CD4-positive, alpha-beta T cell (primary cell): ENCODE measurements around the gene IQCH. TPM values are rescaled to one million over a fixed set of nuclear protein-coding genes. Genes with fewer than 3 reads are reported as not detected.
A peak's percentile ranks its signal among the peaks of the same experiment; 100 is the strongest.

ENCODE experiments used
- ATAC-seq: fragments of 200-7000 bp; cut with Tn5 transposase; one replicate; pipeline ENCODE4 v1.10.0; 2022; ENCODE audit warnings: mild to moderate bottlenecking; ENCODE audit not compliant: poor library complexity
- CTCF ChIA-PET: fragments of 350-600 bp; sonication (Branson Sonifier 250); formaldehyde crosslinking; loops from one replicate; lab custom pipeline; 2021; ENCODE audit warnings: antibody characterized with exemption, inconsistent platforms; lab: Charles Lee
- POLR2A ChIA-PET: fragments of 350-600 bp; sonication (Branson Sonifier 250); formaldehyde crosslinking; loops from one replicate; lab custom pipeline; 2021; ENCODE audit warnings: antibody characterized with exemption, inconsistent platforms; lab: Charles Lee
- DNase-seq, 14 experiments: peaks; one replicate each; pipeline ENCODE4 v3.0.0-alpha.2; 2013 to 2020; ENCODE audit warnings: mixed read lengths in 2 of 14
- H3K27ac ChIP-seq, 2 donors: one replicate each; pipeline versions ENCODE4 v1.5.1 to v1.7.0; 2013; ENCODE audit warnings: low read length in 2 of 2, low read depth in 1 of 2, mild to moderate bottlenecking in 1 of 2
- H3K27me3 ChIP-seq, 2 experiments: 1 replicate in 1 of 2; 2 replicates in 1 of 2; pipeline versions ENCODE4 v1.6.1 to v1.7.0; 2013; ENCODE audit warnings: low read length in 2 of 2, control low read depth in 1 of 2, mild to moderate bottlenecking in 1 of 2, moderate library complexity in 1 of 2; ENCODE audit not compliant: insufficient read depth in 2 of 2, control insufficient read depth in 1 of 2
- H3K36me3 ChIP-seq: one replicate; pipeline ENCODE4 v1.6.1; 2013; ENCODE audit warnings: low read length, control low read depth; ENCODE audit not compliant: insufficient read depth
- H3K4me1 ChIP-seq: one replicate; pipeline ENCODE4 v1.6.1; 2013; ENCODE audit warnings: low read length, control low read depth; ENCODE audit not compliant: insufficient read depth
- H3K4me3 ChIP-seq: one replicate; pipeline ENCODE4 v1.5.1; 2013; ENCODE audit warnings: mild to moderate bottlenecking, low read length, moderate library complexity
- H3K9me3 ChIP-seq, 2 experiments: 1 replicate in 1 of 2; 2 replicates in 1 of 2; pipeline versions ENCODE4 v1.6.1 to v1.7.0; 2013; ENCODE audit warnings: low read length in 2 of 2, mild to moderate bottlenecking in 2 of 2, control low read depth in 1 of 2, moderate library complexity in 1 of 2; ENCODE audit not compliant: control insufficient read depth in 1 of 2, insufficient read depth in 1 of 2
- H3K27ac Mint-ChIP-seq: one replicate; pipeline ENCODE4 v1.8.0; 2020; ENCODE audit warnings: mixed read lengths
- H3K27me3 Mint-ChIP-seq: one replicate; pipeline ENCODE4 v1.8.0; 2021; ENCODE audit warnings: mixed read lengths
- H3K36me3 Mint-ChIP-seq: one replicate; pipeline ENCODE4 v1.8.0; 2021; ENCODE audit warnings: low read depth, mixed read lengths
- H3K4me1 Mint-ChIP-seq: one replicate; pipeline ENCODE4 v1.8.0; 2021; ENCODE audit warnings: low read depth, mixed read lengths
- H3K4me3 Mint-ChIP-seq: one replicate; pipeline ENCODE4 v1.8.0; 2020; ENCODE audit warnings: mild to moderate bottlenecking, mixed read lengths
- H3K9me3 Mint-ChIP-seq: one replicate; pipeline ENCODE4 v1.8.0; 2020; ENCODE audit warnings: mixed read lengths
- CTCF ChIP-seq: fragments of 200-600 bp; IDR thresholded peaks from one replicate; pipeline ENCODE4 v1.8.0; 2022; ENCODE audit warnings: antibody characterized with exemption, mild to moderate bottlenecking
- intact Hi-C, 2 experiments: fragments of 100-400 bp; cut with DNase I in 1 of 2; cut with micrococcal nuclease in 1 of 2; formaldehyde crosslinking; loops; one replicate each; pipeline versions ENCODE4 v1.15.1 to v1.9.0; 2023 to 2025; cut with DNase I, micrococcal nuclease
- total RNA-seq, 174 experiments: library from RNA in 2 of 174; stranded (reverse) in 2 of 174; gene quantifications; one replicate each; pipeline ENCODE4 v1.2.3 and lab custom pipeline; 2021 to 2026

IQCH gene
- total RNA-seq, 2 experiments from 2014 or later: 0.85 to 1.3 TPM

GRCh38 chr15:67521029-67521782 is 266.6 kb downstream of the IQCH start, which contains the start of gene C15orf61:
TSS of gene C15orf61 (plus strand) at chr15:67521131. CDS start at chr15:67521249, 118 bp downstream.
- H3K27ac ChIP-seq: peak within 1 kb of the TSS; percentile 80 to 84
- H3K27me3 Mint-ChIP-seq: no peaks in the 10 kb centered on the region
- H3K9me3 ChIP-seq: no peaks in the 10 kb centered on the region
- peak; percentile 80 for ATAC-seq
- peak within 1 kb of the TSS; percentile 95 for H3K4me3 Mint-ChIP-seq
- peak; percentile 70 to 95 (median 82) for DNase-seq
- ChIA-PET CTCF (interaction anchor here (1.6 kb wide), 1 partner anchor 21 kb away, joined by 5 read pairs; the partner anchor contains the start of gene MAP2K5), POLR2A (interaction anchor here (0.6 to 2.4 kb wide), 17 partner anchors 12 to 534 kb away, joined by 3 to 72 read pairs (median 3); partner anchors contain the start of genes MAP2K5, PIAS1 and RNU6-1)
- intact Hi-C loops: loop anchor here (1.0 to 10.0 kb wide), 6 partner anchors 21 to 756 kb away; partner anchors contain the start of genes MAP2K5 (in 2 of the 2), CLN6 (in 1 of the 2), FEM1B (in 1 of the 2) and PIAS1 (in 1 of the 2)
- H3K4me1 ChIP-seq: peaks cover 13% of the 10 kb centered on the region
- H3K9me3 Mint-ChIP-seq: no peaks in the 10 kb centered on the region
- peaks cover 12% of the 10 kb centered on the region for H3K36me3 Mint-ChIP-seq
- peak within 1 kb of the TSS; percentile 78 for H3K4me3 ChIP-seq
- H3K36me3 ChIP-seq: no peaks in the 10 kb centered on the region
- peak within 1 kb of the TSS; percentile 91 for H3K27ac Mint-ChIP-seq
- no peak for TF ChIP-seq CTCF
- H3K27me3 ChIP-seq: no peaks in the 10 kb centered on the region
- H3K4me1 Mint-ChIP-seq: peaks cover 30% of the 10 kb centered on the region

- CTCF ChIA-PET: interaction anchor here (1.0 to 1.6 kb wide), 2 partner anchors 9 to 20 kb away, joined by 5 read pairs; partner anchors contain the start of gene MAP2K5
- Histone ChIP-seq H3K36me3 (no peaks in the 10 kb centered on the region), H3K4me3 (peak overlapping the region; percentile 78), H3K27me3 (no peaks in the 10 kb centered on the region), H3K27ac (peak overlapping the region; percentile 80 to 84), H3K9me3 (no peaks in the 10 kb centered on the region), H3K4me1 (peaks cover 13% of the 10 kb centered on the region)
- H3K9me3 Mint-ChIP-seq: no peaks in the 10 kb centered on the region
- H3K27ac Mint-ChIP-seq: peak overlapping the region; percentile 91
- no peak for TF ChIP-seq CTCF
- H3K4me3 Mint-ChIP-seq: peak overlapping the region; percentile 95
- H3K4me1 Mint-ChIP-seq: peaks cover 30% of the 10 kb centered on the region
- POLR2A ChIA-PET: interaction anchor here (0.6 to 2.4 kb wide), 10 partner anchors 13 to 533 kb away, joined by 3 to 72 read pairs (median 3); partner anchors contain the start of genes MAP2K5 and RNU6-1
- DNase-seq: peak in 1 of 14 experiments; percentile 37
- peaks cover 18% of the 10 kb centered on the region for H3K36me3 Mint-ChIP-seq
- peak; percentile 2 for ATAC-seq
- intact Hi-C loops: loop anchor here (1.0 to 10.0 kb wide), 6 partner anchors 20 to 755 kb away; partner anchors contain the start of genes MAP2K5 (in 2 of the 2), CLN6 (in 1 of the 2), FEM1B (in 1 of the 2) and PIAS1 (in 1 of the 2)
- no peaks in the 10 kb centered on the region for H3K27me3 Mint-ChIP-seq
Measured at GRCh38 chr15:67521783-67522568, 267.4 kb downstream of the IQCH start.

GRCh38 chr15:67523330-67523729 is 268.7 kb downstream of the IQCH start:
- CTCF ChIA-PET: no interaction called here
- TF ChIP-seq CTCF: no peak
- peak overlapping the region; percentile 95 for H3K4me3 Mint-ChIP-seq

More at GRCh38 chr15:67523330-67523729, 268.7 kb downstream of the IQCH start:
- Mint-ChIP-seq H3K36me3 (peaks cover 31% of the 10 kb centered on the region), H3K27ac (peak overlapping the region; percentile 33), H3K9me3 (no peaks in the 10 kb centered on the region), H3K27me3 (no peaks in the 10 kb centered on the region), H3K4me1 (peaks cover 30% of the 10 kb centered on the region)
- Histone ChIP-seq H3K4me3 (no peak overlapping the region), H3K9me3 (no peaks in the 10 kb centered on the region), H3K4me1 (peaks cover 13% of the 10 kb centered on the region), H3K27me3 (no peaks in the 10 kb centered on the region), H3K27ac (no peak overlapping the region), H3K36me3 (peaks cover 10% of the 10 kb centered on the region)
- POLR2A ChIA-PET: no interaction called here
- intact Hi-C loops: loop anchor here in 1 of 2 experiments (5.0 to 10.0 kb wide), 4 partner anchors 66 to 754 kb away; partner anchors contain the start of genes CLN6, FEM1B and PIAS1
- DNase-seq (no peak), ATAC-seq (no peak)
